ENCODE data around the gene RAB3A. TPM values are rescaled to one million over a fixed set of nuclear protein-coding genes. Genes with fewer than 3 reads are reported as not detected.

RAB3A gene
- total and polyA plus RNA-seq, 12 donors = 2.3 to 32.3 (median 6.2) TPM

- H3K27ac ChIP-seq = peak overlapping the region; percentile 42 to 97 (median 92)
- WGBS, 4 donors = 47 to 51% (median 50%) methylated on average over 8 to 18 of the region's 18 CpGs; no CpG with 5 or more reads in 1 of the 4 donors
Observed at GRCh38 chr19:18173054-18173571, 30.7 kb downstream of the RAB3A start.

GRCh38 chr19:18172331-18173053, 31.4 kb downstream of the RAB3A start:
- H3K27me3 ChIP-seq = no peaks in the 10 kb centered on the region
- no peak for TF ChIP-seq POLR2A (IDR thresholded peaks at IDR 0.05)
- H3K36me3 ChIP-seq (replicated peaks in 1 of 2) = peaks cover 0 to 29% of the 10 kb centered on the region in 2 donors
- no peak overlapping the region for H3K4me3 ChIP-seq
- H3K4me1 ChIP-seq (replicated peaks in 1 of 2) = peaks cover 21 to 27% of the 10 kb centered on the region in 2 donors
- intact Hi-C loops (cut with DNase I) = no loop called here
- WGBS, 4 donors = 80 to 97% (median 88%) methylated on average over 4 to 7 of the region's 7 CpGs
- H3K27ac ChIP-seq = peak overlapping the region in 4 of 5 donors; percentile 66 to 97 (median 92)
- no peaks in the 10 kb centered on the region for H3K9me3 ChIP-seq (replicated peaks in 1 of 3)
- DNase-seq = peak in 1 of 7 donors; percentile 7

More at GRCh38 chr19:18173054-18173571, 30.7 kb downstream of the RAB3A start:
- Histone ChIP-seq H3K27me3 (no peaks in the 10 kb centered on the region), H3K9me3 (replicated peaks in 1 of 3) (no peaks in the 10 kb centered on the region), H3K4me3 (peak overlapping the region in 2 of 4 donors; percentile 58 to 64), H3K4me1 (replicated peaks in 1 of 2) (peaks cover 21 to 27% of the 10 kb centered on the region in 2 donors), H3K36me3 (replicated peaks in 1 of 2) (peaks cover 0 to 23% of the 10 kb centered on the region in 2 donors)
- intact Hi-C loops (cut with DNase I) = no loop called here
- DNase-seq = peak; percentile 59 to 80 (median 73)
- TF ChIP-seq POLR2A (IDR thresholded peaks at IDR 0.05) = no peak
- no peak for TF ChIP-seq CTCF (IDR thresholded peaks at IDR 0.05)

- peak; percentile 48 to 81 (median 66) for DNase-seq
- no peaks in the 10 kb centered on the region for H3K27me3 ChIP-seq
- H3K9me3 ChIP-seq (replicated peaks in 1 of 3) = no peaks in the 10 kb centered on the region
- no peak for TF ChIP-seq CTCF (IDR thresholded peaks at IDR 0.05)
- no peak overlapping the region for H3K4me3 ChIP-seq
- peak overlapping the region; percentile 66 to 97 (median 92) for H3K27ac ChIP-seq
- peaks cover 21 to 27% of the 10 kb centered on the region in 2 donors for H3K4me1 ChIP-seq (replicated peaks in 1 of 2)
- intact Hi-C loops (cut with DNase I) = no loop called here
- peaks cover 0 to 32% of the 10 kb centered on the region in 2 donors for H3K36me3 ChIP-seq (replicated peaks in 1 of 2)
- 54 to 74% (median 67%) methylated on average over 8 of the region's 8 CpGs for WGBS, 4 donors
Observed at GRCh38 chr19:18171605-18172327, 32.1 kb downstream of the RAB3A start.

- peaks cover 0 to 42% of the 10 kb centered on the region in 2 donors for H3K36me3 ChIP-seq (replicated peaks in 1 of 2)
- H3K27ac ChIP-seq = peak overlapping the region; percentile 66 to 97 (median 92)
- peak overlapping the region in 1 of 4 donors; percentile 10 for H3K4me3 ChIP-seq
- peak in 2 of 6 experiments; percentile 3 to 15 for TF ChIP-seq CTCF (IDR thresholded peaks at IDR 0.05)
- TF ChIP-seq POLR2A (IDR thresholded peaks at IDR 0.05) = peak; percentile 32 to 46
- peak; percentile 56 to 83 (median 75) for DNase-seq
- intact Hi-C loops (cut with DNase I) = no loop called here
- H3K4me1 ChIP-seq (replicated peaks in 1 of 2) = peaks cover 21 to 27% of the 10 kb centered on the region in 2 donors
- H3K9me3 ChIP-seq (replicated peaks in 1 of 3) = no peaks in the 10 kb centered on the region
- 24 to 42% (median 28%) methylated on average over 11 to 16 of the region's 16 CpGs for WGBS, 4 donors
- H3K27me3 ChIP-seq = no peaks in the 10 kb centered on the region
Observed at GRCh38 chr19:18170714-18171255, 33.1 kb downstream of the RAB3A start.

All from adrenal gland (tissue), 12 donors.